ENCODE data around the gene ZNF665. TPM values are rescaled to one million over a fixed set of nuclear protein-coding genes. Genes with fewer than 3 reads are reported as not detected.

The ZNF665 gene
- total and polyA plus RNA-seq, 10 of the 15 experiments (the other 5 are each of a cell fraction or from before 2014, with no cell fraction given): 0.20 to 3.0 (median 1.4) TPM

DNA sequence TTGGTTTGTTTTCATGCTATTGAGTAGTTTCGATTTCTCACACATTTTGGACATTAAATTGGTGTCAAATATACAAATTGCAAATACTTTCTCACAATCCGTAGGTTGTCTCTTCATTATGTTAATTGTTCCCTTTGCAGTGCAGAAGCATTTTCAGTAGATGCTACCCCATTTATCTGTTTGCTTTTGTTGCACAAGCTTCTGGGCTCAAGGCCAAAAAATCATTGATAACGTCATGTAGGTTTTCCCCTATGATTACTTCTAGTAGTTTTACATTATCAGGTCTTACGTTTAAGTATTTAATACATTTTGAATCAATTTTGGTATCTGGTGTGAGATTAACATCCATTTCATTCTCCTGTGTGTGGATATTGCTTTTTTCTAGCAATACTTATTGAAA is 20.3 kb downstream of the ZNF665 start:
- Histone ChIP-seq H3K4me1 (ENCODE audit: control insufficient read depth, insufficient read depth, low read length) (no peaks in the 10 kb centered on the region), H3K27ac (ENCODE audit: control insufficient read depth, insufficient read depth) (no peak overlapping the region), H3K4me2 (ENCODE audit: control insufficient read depth, insufficient read depth) (no peak overlapping the region), H3K4me3 (no peak overlapping the region), H3K9ac (ENCODE audit: control insufficient read depth, insufficient read depth, low read length) (no peak overlapping the region), H3K79me2 (ENCODE audit: control insufficient read depth, insufficient read depth, low read length) (no peaks in the 10 kb centered on the region), H4K20me1 (ENCODE audit: control insufficient read depth, insufficient read depth) (no peaks in the 10 kb centered on the region), H2AFZ (ENCODE audit: control insufficient read depth, low read depth, low read length) (no peak overlapping the region), H3K36me3 (ENCODE audit: control insufficient read depth in 2 of 2, insufficient read depth in 2 of 2, low read length in 1 of 2) (no peaks in the 10 kb centered on the region), H3K27me3 (replicated peaks in 1 of 2; ENCODE audit: control insufficient read depth in 2 of 2, insufficient read depth in 2 of 2, low read length in 1 of 2) (no peaks in the 10 kb centered on the region), H3K9me3 (replicated peaks; ENCODE audit: control insufficient read depth, insufficient read depth, low read length) (peaks cover 2% of the 10 kb centered on the region; the same call in 1 of the 3 replicates)
- CTCF ChIA-PET: no interaction called here
- FAIRE-seq (no peak), DNase-seq (ENCODE audit: low read depth, low spot score) (no peak), ATAC-seq (no peak)
- TF ChIP-seq NBN (IDR thresholded peaks at IDR 0.05): no peak
- no peak for TF ChIP-seq HDAC6 (IDR thresholded peaks at IDR 0.05; ENCODE audit: unreplicated experiment)
- TF ChIP-seq LARP7 (IDR thresholded peaks at IDR 0.05): no peak
- no peak for TF ChIP-seq YBX1 (IDR thresholded peaks at IDR 0.05)
- no peak for TF ChIP-seq CREB1 (IDR thresholded peaks at IDR 0.05; ENCODE audit: low read depth)
- no peak for TF ChIP-seq BHLHE40 (IDR thresholded peaks at IDR 0.05; ENCODE audit: borderline replicate concordance in 1 of 2, low read depth in 2 of 2, low read length in 1 of 2)
- TF ChIP-seq ATF7 (IDR thresholded peaks at IDR 0.05; ENCODE audit: low read depth): no peak
- in situ Hi-C loops (cut with MboI) (no loop called here), intact Hi-C loops (cut with micrococcal nuclease; ENCODE audit: unreplicated experiment) (no loop called here)
- SMC1A ChIA-PET (ENCODE audit: uncharacterized antibody, unreplicated experiment): no interaction called here
- WGBS (ENCODE audit: insufficient coverage, insufficient replicate concordance, low lambda C conversion rate, missing lambda C conversion rate): 49% methylated on average over 4 of the region's 4 CpGs
- RAD21 ChIA-PET (ENCODE audit: unreplicated experiment): no interaction called here
- BruUV-seq (replicated peaks): no TSS peak
- POLR2A ChIA-PET: no interaction called here

DNA sequence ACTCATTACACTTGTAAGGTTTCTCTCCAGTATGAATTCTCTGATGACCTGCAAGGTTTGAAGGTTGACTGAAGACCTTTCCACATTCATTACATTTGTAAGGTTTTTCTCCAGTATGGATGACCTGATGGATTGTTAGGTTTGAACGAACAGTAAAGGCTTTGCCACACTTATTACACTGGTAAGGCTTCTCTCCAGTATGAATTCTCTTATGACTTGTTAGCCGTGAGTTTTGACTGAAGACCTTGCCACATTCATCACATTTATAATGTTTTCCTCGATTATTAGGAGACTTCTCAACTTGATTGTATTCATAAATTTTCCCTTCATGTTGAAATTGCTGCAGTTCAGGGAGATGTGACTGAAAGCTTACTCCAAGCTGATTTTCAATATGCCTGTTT is 27.5 kb downstream of the ZNF665 start:
- Histone ChIP-seq H3K9ac (ENCODE audit: control insufficient read depth, insufficient read depth, low read length) (no peak overlapping the region), H3K9me3 (replicated peaks; ENCODE audit: control insufficient read depth, insufficient read depth, low read length) (peaks cover 8% of the 10 kb centered on the region), H4K20me1 (ENCODE audit: control insufficient read depth, insufficient read depth) (no peaks in the 10 kb centered on the region), H3K4me1 (ENCODE audit: control insufficient read depth, insufficient read depth, low read length) (no peaks in the 10 kb centered on the region), H3K27ac (ENCODE audit: control insufficient read depth, insufficient read depth) (no peak overlapping the region), H3K79me2 (ENCODE audit: control insufficient read depth, insufficient read depth, low read length) (no peaks in the 10 kb centered on the region), H3K36me3 (ENCODE audit: control insufficient read depth in 2 of 2, insufficient read depth in 2 of 2, low read length in 1 of 2) (no peaks in the 10 kb centered on the region), H3K27me3 (replicated peaks in 1 of 2; ENCODE audit: control insufficient read depth in 2 of 2, insufficient read depth in 2 of 2, low read length in 1 of 2) (no peaks in the 10 kb centered on the region), H2AFZ (ENCODE audit: control insufficient read depth, low read depth, low read length) (no peak overlapping the region), H3K4me2 (ENCODE audit: control insufficient read depth, insufficient read depth) (no peak overlapping the region), H3K4me3 (no peak overlapping the region)
- BruUV-seq (replicated peaks): no TSS peak
- WGBS (ENCODE audit: insufficient coverage, insufficient replicate concordance, low lambda C conversion rate, missing lambda C conversion rate): 34% methylated on average over 3 of the region's 3 CpGs
- ChIA-PET SMC1A (ENCODE audit: uncharacterized antibody, unreplicated experiment) (no interaction called here), CTCF (no interaction called here), POLR2A (no interaction called here), RAD21 (ENCODE audit: unreplicated experiment) (no interaction called here)
- in situ Hi-C loops (cut with MboI) (no loop called here), intact Hi-C loops (cut with micrococcal nuclease; ENCODE audit: unreplicated experiment) (no loop called here)
- FAIRE-seq (no peak), DNase-seq (ENCODE audit: low read depth, low spot score) (no peak), ATAC-seq (no peak)
- TF ChIP-seq ZNF274 (IDR thresholded peaks at IDR 0.05; ENCODE audit: insufficient read depth, insufficient read length) (peak; percentile 56), ATF7 (IDR thresholded peaks at IDR 0.05; ENCODE audit: low read depth) (no peak)

Data from GM12878 (cell line).